DMS 273 treated with DMSO at 0.1 percent for 48 hours (cell line): ENCODE data around the gene HLA-C.
"Not testable (repeated sequence)": the region's sequence is repeated elsewhere in the genome, so short reads cannot be mapped to it uniquely, and the experiment has no call there.

ENCODE experiments used
- DNase-seq: peaks from one replicate; lab custom pipeline; 2025; lab: John Stamatoyannopoulos, UW

Gene HLA-C

GRCh38 chr6:31271641-31272357 is at the start of gene HLA-C:
HLA-C (minus strand) TSS chr6:31272092; CDS start chr6:31272071, 21 bp downstream.
- peak; percentile 77 for DNase-seq

GRCh38 chr6:31321005-31321707 is 49.3 kb upstream of the HLA-C start:
- DNase-seq, result no peak

- no peak for DNase-seq
Observed at GRCh38 chr6:31317036-31317435, 45.1 kb upstream of the HLA-C start.

- DNase-seq, result no peak
Observed at GRCh38 chr6:31309641-31310040, 37.7 kb upstream of the HLA-C start.

- DNase-seq, result no peak
Observed at GRCh38 chr6:31308845-31309175, 36.9 kb upstream of the HLA-C start.

- DNase-seq, result no peak
Observed at GRCh38 chr6:31308050-31308844, 36.4 kb upstream of the HLA-C start.

GRCh38 chr6:31307669-31308049 is 35.8 kb upstream of the HLA-C start:
- no peak for DNase-seq

- no peak for DNase-seq
Observed at GRCh38 chr6:31305703-31306219, 33.9 kb upstream of the HLA-C start.

GRCh38 chr6:31304683-31305082 is 32.8 kb upstream of the HLA-C start:
- DNase-seq, result no peak

GRCh38 chr6:31300797-31301196 is 28.9 kb upstream of the HLA-C start:
- DNase-seq, result no peak

GRCh38 chr6:31299947-31300346 is 28.1 kb upstream of the HLA-C start:
- no peak for DNase-seq

GRCh38 chr6:31299511-31299910 is 27.6 kb upstream of the HLA-C start:
- DNase-seq, result no peak

- DNase-seq, result no peak
Observed at GRCh38 chr6:31294056-31294455, 22.2 kb upstream of the HLA-C start.

- no peak for DNase-seq
Observed at GRCh38 chr6:31293343-31293742, 21.5 kb upstream of the HLA-C start.

GRCh38 chr6:31289788-31290187 is 17.9 kb upstream of the HLA-C start:
- no peak for DNase-seq

- no peak for DNase-seq
Observed at GRCh38 chr6:31287619-31288018, 15.7 kb upstream of the HLA-C start.

- DNase-seq, result no peak
Observed at GRCh38 chr6:31285982-31286381, 14.1 kb upstream of the HLA-C start.

GRCh38 chr6:31285486-31285885 is 13.6 kb upstream of the HLA-C start:
- peak; percentile 48 for DNase-seq

- DNase-seq, result not testable (repeated sequence)
Observed at GRCh38 chr6:31279647-31280046, 7.8 kb upstream of the HLA-C start.

- no peak for DNase-seq
Observed at GRCh38 chr6:31272836-31273626, 1.1 kb upstream of the HLA-C start.

- DNase-seq, result no peak
Observed at GRCh38 chr6:31272436-31272835, 544 bp upstream of the HLA-C start.
